Measurements from ENCODE around the gene CSF3R. TPM values are rescaled to one million over a fixed set of nuclear protein-coding genes. Genes with fewer than 3 reads are reported as not detected.

Gene CSF3R
- polyA plus RNA-seq, 1 of the 3 experiments (the other 2 are of a cell fraction) = not detected

GRCh38 chr1:36472656-36473055 is 10.1 kb downstream of the CSF3R start:
- POLR2A ChIA-PET = no interaction called here
- WGBS (ENCODE audit: low lambda C conversion rate) = 71% methylated on average over 6 of the region's 6 CpGs
- peaks cover 0 to 10% of the 10 kb centered on the region in 2 experiments; a peak in 1 of 4 replicates for H3K4me1 ChIP-seq (ENCODE audit: control insufficient read depth in 1 of 2, insufficient read depth in 2 of 2, low read depth in 1 of 2, low read length in 1 of 2)

GRCh38 chr1:36471830-36472641 is 10.7 kb downstream of the CSF3R start:
- Histone ChIP-seq H4K20me1 (ENCODE audit: insufficient read depth) (no peaks in the 10 kb centered on the region), H3K79me2 (ENCODE audit: insufficient read depth) (no peaks in the 10 kb centered on the region), H3K4me3 (ENCODE audit: low read depth in 2 of 2, low read length in 1 of 2) (no peak overlapping the region), H3K36me3 (replicated peaks in 1 of 2; ENCODE audit: control insufficient read depth in 1 of 2, insufficient read depth in 2 of 2, low read length in 1 of 2) (no peaks in the 10 kb centered on the region), H3K27ac (ENCODE audit: low read depth in 2 of 2, low read length in 1 of 2) (no peak overlapping the region), H3K27me3 (ENCODE audit: insufficient read depth) (no peaks in the 10 kb centered on the region), H2AFZ (ENCODE audit: low read depth) (no peak overlapping the region), H3F3A (replicated peaks; ENCODE audit: insufficient read depth) (peaks cover 3% of the 10 kb centered on the region), H3K4me2 (no peak overlapping the region), H3K9me2 (no peaks in the 10 kb centered on the region), H3K9ac (no peak overlapping the region), H3K4me1 (ENCODE audit: control insufficient read depth in 1 of 2, insufficient read depth in 2 of 2, low read depth in 1 of 2, low read length in 1 of 2) (peaks cover 0 to 10% of the 10 kb centered on the region in 2 experiments; a peak in 1 of 4 replicates), H3K9me3 (no peaks in the 10 kb centered on the region)
- TF ChIP-seq REST (IDR thresholded peaks at IDR 0.05; ENCODE audit: low read depth, low read length) (no peak), CHD2 (IDR thresholded peaks at IDR 0.05; ENCODE audit: low read length, partially characterized antibody) (no peak), MXI1 (IDR thresholded peaks at IDR 0.05; ENCODE audit: low read depth, low read length) (no peak), TAF1 (IDR thresholded peaks at IDR 0.05; ENCODE audit: borderline replicate concordance, low read depth, low read length) (no peak), SMC3 (IDR thresholded peaks at IDR 0.05; ENCODE audit: low read depth, low read length) (no peak), RFX5 (IDR thresholded peaks at IDR 0.05; ENCODE audit: low read length) (no peak), TEAD4 (IDR thresholded peaks at IDR 0.05; ENCODE audit: borderline replicate concordance, insufficient read depth) (no peak)
- ChIA-PET CTCF (interaction anchor here (1.0 kb wide), 2 partner anchors 179 to 337 kb away, joined by 3 read pairs; no protein-coding TSS in a partner anchor), POLR2A (no interaction called here)
- no peak for DNase-seq
- WGBS (ENCODE audit: low lambda C conversion rate) = 69% methylated on average over 6 of the region's 22 CpGs

More at GRCh38 chr1:36472656-36473055, 10.1 kb downstream of the CSF3R start:
- Histone ChIP-seq H2AFZ (ENCODE audit: low read depth) (no peak overlapping the region), H4K20me1 (ENCODE audit: insufficient read depth) (no peaks in the 10 kb centered on the region), H3K27ac (ENCODE audit: low read depth in 2 of 2, low read length in 1 of 2) (no peak overlapping the region), H3K4me3 (ENCODE audit: low read depth in 2 of 2, low read length in 1 of 2) (no peak overlapping the region), H3K9me3 (no peaks in the 10 kb centered on the region), H3K4me2 (no peak overlapping the region), H3K9ac (no peak overlapping the region), H3K79me2 (ENCODE audit: insufficient read depth) (no peaks in the 10 kb centered on the region), H3K27me3 (ENCODE audit: insufficient read depth) (no peaks in the 10 kb centered on the region), H3F3A (replicated peaks; ENCODE audit: insufficient read depth) (peaks cover 3% of the 10 kb centered on the region), H3K36me3 (replicated peaks in 1 of 2; ENCODE audit: control insufficient read depth in 1 of 2, insufficient read depth in 2 of 2, low read length in 1 of 2) (no peaks in the 10 kb centered on the region), H3K9me2 (no peaks in the 10 kb centered on the region)
- CTCF ChIA-PET = interaction anchor here (1.0 kb wide), 1 partner anchor 338 kb away, joined by 3 read pairs; no protein-coding TSS in a partner anchor
- TF ChIP-seq ZBTB33 (IDR thresholded peaks at IDR 0.05; ENCODE audit: borderline replicate concordance, low read depth) (no peak), RFX5 (IDR thresholded peaks at IDR 0.05; ENCODE audit: low read length) (no peak), NFIC (IDR thresholded peaks at IDR 0.05; ENCODE audit: borderline replicate concordance) (no peak), RCOR1 (IDR thresholded peaks at IDR 0.05; ENCODE audit: low read length) (no peak), FOXJ3 (CRISPR knock-in tag; IDR thresholded peaks at IDR 0.05) (no peak), TEAD4 (IDR thresholded peaks at IDR 0.05; ENCODE audit: borderline replicate concordance, insufficient read depth) (no peak), RAD21 (IDR thresholded peaks at IDR 0.05; ENCODE audit: low read length) (no peak), RXRA (IDR thresholded peaks at IDR 0.05; ENCODE audit: borderline replicate concordance, low read depth) (no peak), NRF1 (IDR thresholded peaks at IDR 0.05; ENCODE audit: low read depth, low read length) (no peak), YY1 (IDR thresholded peaks at IDR 0.05; ENCODE audit: low read depth) (no peak), POLR2AphosphoS5 (IDR thresholded peaks at IDR 0.05; ENCODE audit: low read depth, low read length) (no peak), SIN3A (IDR thresholded peaks at IDR 0.05; ENCODE audit: borderline replicate concordance, low read depth, low read length) (no peak), TAF1 (IDR thresholded peaks at IDR 0.05; ENCODE audit: borderline replicate concordance, low read depth, low read length) (no peak), MXI1 (IDR thresholded peaks at IDR 0.05; ENCODE audit: low read depth, low read length) (no peak)
- no peak for DNase-seq
